Activated naive CD8-positive, alpha-beta T cell treated with anti-CD3 and anti-CD28 coated beads, Interleukin-2, amount 50 U/mL, for 24 hours (primary cell): Measurements from ENCODE around the gene AK6.
"Not testable (repeated sequence)": the region's sequence is repeated elsewhere in the genome, so short reads cannot be mapped to it uniquely, and the experiment has no call there.

Source experiments
- ATAC-seq: fragments of 150-1000 bp; cut with Tn5 transposase; one replicate; pipeline ENCODE4 v1.10.0; 2021
- DNase-seq: peaks from one replicate; pipeline ENCODE4 v3.0.0; 2021
- H3K27ac Mint-ChIP-seq: one replicate; pipeline ENCODE4 v1.8.0; 2021; ENCODE audit warnings: mild to moderate bottlenecking, mixed read lengths
- H3K27me3 Mint-ChIP-seq: one replicate; pipeline ENCODE4 v1.8.0; 2021; ENCODE audit warnings: mixed read lengths
- H3K36me3 Mint-ChIP-seq: one replicate; pipeline ENCODE4 v1.8.0; 2021; ENCODE audit warnings: low read depth, mixed read lengths
- H3K4me1 Mint-ChIP-seq: one replicate; pipeline ENCODE4 v1.8.0; 2021; ENCODE audit warnings: mixed read lengths
- H3K4me3 Mint-ChIP-seq: one replicate; pipeline ENCODE4 v1.8.0; 2021; ENCODE audit warnings: mild to moderate bottlenecking, moderate library complexity, mixed read lengths
- H3K9me3 Mint-ChIP-seq: one replicate; pipeline ENCODE4 v1.8.0; 2021; ENCODE audit warnings: mixed read lengths

The AK6 gene

DNA sequence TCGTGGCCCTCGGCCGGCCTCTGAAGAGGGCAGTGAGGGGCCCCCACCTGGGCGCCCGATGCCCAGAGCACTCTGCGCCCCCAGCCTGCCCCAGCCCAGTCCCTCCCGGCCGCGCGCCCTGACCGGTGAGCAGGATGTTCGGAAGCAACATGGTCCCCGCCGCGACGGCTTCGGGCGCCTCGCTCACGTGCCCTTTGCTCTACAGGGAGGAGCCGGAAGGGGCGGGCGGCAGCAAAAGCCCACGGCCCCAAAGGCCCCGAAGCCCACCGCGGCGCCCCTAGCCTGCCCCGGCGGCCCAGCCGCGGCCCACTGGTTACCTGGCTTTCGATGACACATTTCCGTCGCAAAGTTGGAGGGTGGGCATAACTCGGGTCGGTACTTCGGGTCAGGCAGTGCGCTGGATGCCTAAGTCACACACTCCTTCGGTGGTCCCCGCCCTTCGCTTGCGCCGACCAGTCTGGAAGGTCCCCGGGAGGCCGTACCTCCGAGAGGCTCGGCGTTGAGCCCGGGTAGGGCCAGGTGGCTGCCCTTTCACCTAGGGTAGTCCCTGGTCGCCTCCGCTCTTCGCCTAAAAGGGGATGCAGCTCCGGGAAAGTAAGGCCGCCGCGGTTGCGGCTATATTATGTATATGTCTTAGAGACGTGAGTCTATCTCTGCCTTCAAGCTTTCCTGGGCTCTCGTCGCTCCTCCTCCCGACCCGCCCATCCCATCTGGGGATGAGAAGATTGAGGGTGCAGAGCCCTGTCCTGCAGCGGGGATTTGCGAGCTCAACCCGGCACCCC, at the start of gene AK6, which contains the start of the genes RAD17 and TAF9:
Gene AK6, minus strand, starts transcription at position 181 of the 782 bp plus-strand sequence. Its CDS starts 30 bp downstream, at position 151.
Gene RAD17, plus strand, starts transcription at position 479 of the 782 bp plus-strand sequence. CDS start 2,391 bp downstream, outside the sequence.
Gene TAF9, minus strand, starts transcription at position 181 of the 782 bp plus-strand sequence. CDS start 3,783 bp downstream, outside the sequence.
- H3K27ac Mint-ChIP-seq, result peak within 1 kb of the TSS; percentile 98
- H3K9me3 Mint-ChIP-seq, result no peaks in the 10 kb centered on the region
- H3K4me3 Mint-ChIP-seq, result peak within 1 kb of the TSS; percentile 99
- H3K27me3 Mint-ChIP-seq, result no peaks in the 10 kb centered on the region
- peaks cover 46% of the 10 kb centered on the region for H3K4me1 Mint-ChIP-seq
- DNase-seq (peak; percentile 95), ATAC-seq (peak; percentile 96)
- peaks cover 35% of the 10 kb centered on the region for H3K36me3 Mint-ChIP-seq

DNA sequence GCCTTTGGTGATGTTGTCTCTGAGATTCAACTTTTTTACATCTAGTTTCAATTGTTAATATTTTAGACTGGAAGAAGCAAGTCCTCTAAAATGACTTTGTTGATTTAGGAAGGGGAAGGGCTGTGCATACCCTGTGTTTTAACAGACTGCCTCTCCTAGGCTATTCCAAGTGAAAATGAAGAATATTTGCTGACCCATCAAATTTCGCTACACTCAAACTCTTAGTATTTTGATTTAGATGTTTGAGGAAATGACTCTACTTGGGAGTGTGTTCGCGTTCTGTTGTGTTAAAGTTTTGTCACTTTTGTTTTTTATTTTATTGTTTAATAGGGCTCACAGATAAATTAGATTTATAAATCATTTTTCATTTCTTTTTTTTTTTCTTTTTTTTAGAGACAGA, 49.2 kb upstream of the AK6 start:
- H3K27me3 Mint-ChIP-seq, result no peaks in the 10 kb centered on the region
- no peak overlapping the region for H3K4me3 Mint-ChIP-seq
- ATAC-seq, result no peak
- H3K9me3 Mint-ChIP-seq, result no peaks in the 10 kb centered on the region
- H3K36me3 Mint-ChIP-seq, result peaks cover 17% of the 10 kb centered on the region
- H3K27ac Mint-ChIP-seq, result no peak overlapping the region
- H3K4me1 Mint-ChIP-seq, result peaks cover 5% of the 10 kb centered on the region
- DNase-seq, result no peak

DNA sequence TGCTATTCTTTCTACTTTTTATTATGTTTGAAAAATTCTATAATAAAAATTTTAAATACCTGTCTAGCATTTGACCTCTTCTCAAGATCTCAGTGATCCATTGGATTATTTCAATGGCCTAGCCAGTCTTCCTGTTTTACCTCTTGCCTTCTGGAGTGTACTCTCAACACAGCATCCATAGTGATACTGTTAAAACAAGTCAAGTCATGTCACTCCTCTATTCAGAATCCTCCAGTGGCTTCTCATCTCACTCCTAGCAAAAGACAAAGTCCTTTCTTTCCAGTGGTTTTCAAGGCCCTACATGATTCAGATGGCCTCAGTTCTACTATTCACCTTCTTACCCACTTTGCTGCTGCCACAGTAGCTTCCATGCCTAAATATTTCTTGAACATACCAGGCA, 47.4 kb upstream of the AK6 start:
- H3K4me3 Mint-ChIP-seq, result no peak overlapping the region
- H3K27ac Mint-ChIP-seq, result no peak overlapping the region
- no peaks in the 10 kb centered on the region for H3K27me3 Mint-ChIP-seq
- H3K36me3 Mint-ChIP-seq, result peaks cover 22% of the 10 kb centered on the region
- H3K4me1 Mint-ChIP-seq, result peaks cover 5% of the 10 kb centered on the region
- no peak for ATAC-seq
- DNase-seq, result no peak
- no peaks in the 10 kb centered on the region for H3K9me3 Mint-ChIP-seq

DNA sequence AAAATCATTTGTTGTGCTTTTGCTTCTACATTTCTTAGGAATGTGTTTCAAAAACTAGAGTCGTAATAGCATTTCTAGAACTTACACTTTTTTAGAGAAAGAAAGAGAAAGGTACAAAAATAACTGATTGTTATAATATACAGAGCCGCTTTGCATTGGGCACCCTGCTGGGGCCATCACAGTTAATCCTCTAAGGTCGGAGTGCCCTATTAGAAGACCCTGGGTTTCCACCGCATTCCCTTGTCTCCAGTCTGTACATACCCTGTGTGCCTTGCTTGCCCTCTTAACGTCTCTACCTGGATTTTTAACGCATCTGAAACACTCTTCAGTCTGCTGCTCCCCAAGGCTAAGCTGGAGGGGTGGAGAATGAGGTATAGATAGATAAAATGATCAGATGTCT, 46.9 kb upstream of the AK6 start:
- ATAC-seq (no peak), DNase-seq (no peak)
- no peak overlapping the region for H3K4me3 Mint-ChIP-seq
- peaks cover 5% of the 10 kb centered on the region for H3K4me1 Mint-ChIP-seq
- no peak overlapping the region for H3K27ac Mint-ChIP-seq
- no peaks in the 10 kb centered on the region for H3K9me3 Mint-ChIP-seq
- no peaks in the 10 kb centered on the region for H3K27me3 Mint-ChIP-seq
- peaks cover 26% of the 10 kb centered on the region for H3K36me3 Mint-ChIP-seq

DNA sequence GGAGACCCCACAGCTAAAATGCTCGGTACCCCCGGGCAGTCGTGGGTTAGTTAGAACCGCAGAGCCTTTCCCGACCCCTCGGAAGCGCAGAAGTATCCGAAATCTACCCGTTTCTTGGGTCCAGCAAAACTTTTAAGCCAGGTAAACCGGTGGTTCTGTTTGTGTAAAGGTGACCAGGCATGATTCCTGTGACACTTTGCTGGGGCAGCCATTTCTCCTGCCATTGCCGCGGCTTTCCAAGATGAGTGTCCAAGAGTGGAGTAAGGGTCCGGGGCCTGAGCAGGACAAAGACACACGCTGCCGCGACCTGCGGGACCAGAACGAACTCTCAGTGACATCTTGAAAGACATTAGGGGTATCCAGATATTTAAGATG, 46.3 kb upstream of the AK6 start:
- Mint-ChIP-seq H3K27me3 (no peaks in the 10 kb centered on the region), H3K9me3 (no peaks in the 10 kb centered on the region), H3K27ac (no peak overlapping the region), H3K36me3 (peaks cover 26% of the 10 kb centered on the region), H3K4me1 (peaks cover 5% of the 10 kb centered on the region), H3K4me3 (peak overlapping the region; percentile 22)
- ATAC-seq (no peak), DNase-seq (no peak)

DNA sequence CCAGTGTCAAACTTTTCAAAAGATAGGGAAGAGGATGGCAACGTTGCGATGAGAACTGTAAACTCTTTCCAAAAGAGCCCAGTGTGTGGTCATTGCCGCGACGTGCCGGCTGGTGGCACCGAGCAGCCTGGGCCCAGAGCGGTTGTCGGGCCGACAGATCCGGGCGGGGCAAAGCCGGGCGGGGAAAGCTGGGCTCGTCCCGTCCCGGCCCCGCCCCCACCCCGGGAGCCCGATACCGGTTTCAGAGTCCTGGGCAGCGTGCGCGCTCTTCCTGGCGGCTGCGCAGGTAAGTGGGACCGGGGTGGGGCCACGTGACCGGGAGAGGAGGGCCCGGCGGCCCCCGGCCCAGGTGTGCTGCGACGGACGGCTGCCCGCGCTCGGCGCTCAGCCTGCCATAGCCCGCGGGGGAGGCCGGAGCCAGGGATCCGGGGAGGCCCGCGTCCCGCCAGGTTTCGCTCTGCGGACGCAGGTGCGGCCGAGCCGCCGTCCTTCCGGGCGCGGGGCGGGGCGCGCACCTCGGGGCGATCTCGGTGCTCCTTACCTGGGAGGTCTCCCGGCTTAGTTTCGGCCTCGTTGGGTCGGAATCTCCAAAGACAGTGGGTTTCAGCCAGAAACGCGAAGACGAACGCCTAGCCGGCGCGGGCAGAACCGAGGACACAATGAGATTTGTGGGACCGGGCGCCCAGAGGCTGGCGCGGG, 45.7 kb upstream of the AK6 start, which contains the start of gene MARVELD2:
Gene MARVELD2, plus strand, starts transcription at position 232 of the 699 bp plus-strand sequence. CDS start 4,270 bp downstream, outside the sequence.
- Mint-ChIP-seq H3K36me3 (peaks cover 26% of the 10 kb centered on the region), H3K27ac (no peak within 1 kb of the TSS), H3K9me3 (no peaks in the 10 kb centered on the region), H3K27me3 (no peaks in the 10 kb centered on the region), H3K4me1 (peaks cover 5% of the 10 kb centered on the region), H3K4me3 (peak within 1 kb of the TSS; percentile 45)
- ATAC-seq (peak; percentile 87), DNase-seq (peak; percentile 46)

DNA sequence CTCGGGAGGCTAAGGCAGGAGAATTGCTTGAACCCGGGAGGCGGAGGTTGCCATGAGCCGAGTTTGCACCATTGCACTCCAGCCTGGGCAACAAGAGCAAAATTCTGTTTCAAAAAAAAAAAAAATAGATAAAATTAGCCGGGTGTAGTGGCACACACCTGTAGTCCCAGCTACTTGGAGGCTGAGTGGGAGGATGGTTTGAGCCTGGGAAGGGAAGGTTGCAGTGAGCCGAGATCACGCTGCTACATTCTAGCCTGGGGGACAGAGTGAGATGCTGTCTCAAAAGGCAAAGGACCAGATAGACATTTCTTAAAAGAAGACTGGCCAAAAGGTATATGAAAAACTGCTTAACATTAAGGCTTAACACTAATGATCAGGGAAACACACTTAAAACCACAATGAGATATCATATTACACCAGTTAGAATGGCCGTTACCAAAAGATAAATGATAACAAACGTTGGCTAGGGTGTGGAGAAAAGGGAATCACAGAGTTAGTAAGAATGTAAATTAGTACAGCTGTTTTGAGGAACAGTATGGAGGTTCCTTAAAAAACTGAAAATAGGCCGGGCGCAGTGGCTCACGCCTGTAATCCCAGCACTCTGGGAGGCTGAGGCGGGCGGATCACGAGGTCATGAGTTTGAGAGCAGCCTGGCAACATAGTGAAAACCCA, 35.5 kb upstream of the AK6 start:
- no peak overlapping the region for H3K27ac Mint-ChIP-seq
- no peaks in the 10 kb centered on the region for H3K27me3 Mint-ChIP-seq
- H3K9me3 Mint-ChIP-seq, result no peaks in the 10 kb centered on the region
- no peak overlapping the region for H3K4me3 Mint-ChIP-seq
- no peaks in the 10 kb centered on the region for H3K4me1 Mint-ChIP-seq
- ATAC-seq, result no peak
- DNase-seq, result no peak
- peaks cover 37% of the 10 kb centered on the region for H3K36me3 Mint-ChIP-seq

DNA sequence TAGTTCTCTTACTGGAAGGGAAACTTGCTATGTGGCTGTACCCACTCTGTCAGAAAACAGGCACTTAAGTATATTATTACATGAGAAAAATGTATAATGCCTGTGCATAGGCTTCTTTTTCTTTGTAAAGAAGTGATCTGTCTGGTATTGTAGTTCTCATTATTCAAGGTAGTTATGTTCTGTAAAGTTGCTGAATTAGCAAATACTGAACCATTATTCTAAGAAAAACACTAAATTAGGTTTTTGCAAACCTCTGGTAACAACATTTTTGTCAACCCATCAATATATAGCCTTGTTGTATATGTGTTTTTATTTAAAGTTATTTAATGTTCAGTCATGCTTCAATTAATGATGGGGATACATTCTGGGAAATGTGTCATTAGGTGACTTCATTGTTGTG, 9.1 kb upstream of the AK6 start:
- Mint-ChIP-seq H3K4me1 (no peaks in the 10 kb centered on the region), H3K9me3 (no peaks in the 10 kb centered on the region), H3K4me3 (no peak overlapping the region), H3K36me3 (peaks cover 20% of the 10 kb centered on the region), H3K27ac (no peak overlapping the region), H3K27me3 (no peaks in the 10 kb centered on the region)
- no peak for DNase-seq
- no peak for ATAC-seq

DNA sequence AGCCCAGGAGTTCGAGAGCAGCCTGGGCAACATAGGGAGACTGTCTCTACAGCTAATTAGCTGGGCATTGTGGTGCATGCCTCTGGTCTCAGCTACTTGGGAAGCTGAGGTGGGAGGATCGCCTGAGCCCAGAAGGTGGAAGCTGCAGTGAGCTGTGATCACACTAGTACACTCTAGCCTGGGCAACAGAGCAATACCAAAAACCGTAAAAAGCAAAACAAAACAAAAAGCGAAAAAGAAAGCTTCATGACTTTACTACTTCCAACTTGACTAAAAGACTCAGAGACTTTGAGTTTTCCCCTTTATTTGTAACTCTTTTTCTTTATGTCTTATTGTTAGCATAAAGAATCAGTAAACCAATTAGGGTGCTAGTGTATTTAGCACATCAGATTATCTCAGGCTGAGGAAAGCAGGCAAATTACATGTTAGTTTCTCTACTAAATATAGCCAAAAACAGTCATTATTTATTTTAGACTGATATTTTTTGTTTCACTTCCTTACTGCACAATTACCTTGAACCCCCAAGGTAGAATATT, 5.7 kb upstream of the AK6 start:
- no peak overlapping the region for H3K4me3 Mint-ChIP-seq
- no peak overlapping the region for H3K27ac Mint-ChIP-seq
- H3K4me1 Mint-ChIP-seq, result peaks cover 14% of the 10 kb centered on the region
- ATAC-seq (no peak), DNase-seq (no peak)
- no peaks in the 10 kb centered on the region for H3K27me3 Mint-ChIP-seq
- peaks cover 11% of the 10 kb centered on the region for H3K36me3 Mint-ChIP-seq
- H3K9me3 Mint-ChIP-seq, result no peaks in the 10 kb centered on the region

DNA sequence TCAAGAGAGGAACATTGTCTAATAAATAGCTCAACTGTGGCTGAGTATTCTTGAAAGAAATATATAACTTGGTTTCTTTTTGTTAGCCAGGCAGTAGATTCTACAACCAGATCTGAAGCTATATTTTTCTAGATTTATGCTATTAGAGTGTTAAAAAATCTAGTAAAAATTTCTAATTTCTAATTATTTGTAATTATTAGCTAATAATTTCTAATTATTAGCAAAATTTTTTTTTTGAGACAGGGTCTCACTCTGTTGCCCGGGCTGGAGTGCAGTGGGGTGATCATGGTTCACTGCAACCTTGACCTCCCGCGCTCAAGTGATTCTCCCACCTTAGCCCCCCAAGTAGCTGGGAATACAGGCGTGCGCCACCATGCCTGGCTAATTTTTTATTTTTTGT, 3.1 kb upstream of the AK6 start:
- no peaks in the 10 kb centered on the region for H3K9me3 Mint-ChIP-seq
- no peak overlapping the region for H3K4me3 Mint-ChIP-seq
- H3K27ac Mint-ChIP-seq, result no peak overlapping the region
- peaks cover 27% of the 10 kb centered on the region for H3K4me1 Mint-ChIP-seq
- DNase-seq (no peak), ATAC-seq (no peak)
- no peaks in the 10 kb centered on the region for H3K27me3 Mint-ChIP-seq
- peaks cover 23% of the 10 kb centered on the region for H3K36me3 Mint-ChIP-seq

DNA sequence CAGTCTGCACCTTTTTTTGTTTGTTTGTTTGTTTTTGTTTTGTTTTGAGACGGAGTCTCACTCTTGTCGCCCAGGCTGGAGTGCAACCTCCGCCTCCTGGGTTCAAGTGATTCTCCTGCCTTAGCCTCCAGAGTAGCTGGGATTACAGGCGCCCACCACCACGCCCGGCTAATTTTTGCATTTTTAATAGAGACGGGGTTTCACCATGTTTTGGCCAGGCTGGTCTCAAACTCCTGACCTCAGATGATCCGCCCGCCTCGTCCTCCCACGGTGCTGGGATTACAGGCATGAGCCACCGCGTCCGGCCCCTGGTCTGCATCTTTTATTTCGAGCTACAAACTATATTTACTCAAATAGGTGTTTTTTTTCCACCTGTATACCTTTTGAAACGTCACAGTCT, 1.0 kb upstream of the AK6 start:
- ATAC-seq, H3K9me3 Mint-ChIP-seq, H3K27me3 Mint-ChIP-seq: not testable (repeated sequence)
- Mint-ChIP-seq H3K4me1 (peaks cover 39% of the 10 kb centered on the region), H3K4me3 (peak overlapping the region; percentile 99), H3K27ac (peak overlapping the region; percentile 95), H3K36me3 (peaks cover 31% of the 10 kb centered on the region)
- peak; percentile 28 for DNase-seq

DNA sequence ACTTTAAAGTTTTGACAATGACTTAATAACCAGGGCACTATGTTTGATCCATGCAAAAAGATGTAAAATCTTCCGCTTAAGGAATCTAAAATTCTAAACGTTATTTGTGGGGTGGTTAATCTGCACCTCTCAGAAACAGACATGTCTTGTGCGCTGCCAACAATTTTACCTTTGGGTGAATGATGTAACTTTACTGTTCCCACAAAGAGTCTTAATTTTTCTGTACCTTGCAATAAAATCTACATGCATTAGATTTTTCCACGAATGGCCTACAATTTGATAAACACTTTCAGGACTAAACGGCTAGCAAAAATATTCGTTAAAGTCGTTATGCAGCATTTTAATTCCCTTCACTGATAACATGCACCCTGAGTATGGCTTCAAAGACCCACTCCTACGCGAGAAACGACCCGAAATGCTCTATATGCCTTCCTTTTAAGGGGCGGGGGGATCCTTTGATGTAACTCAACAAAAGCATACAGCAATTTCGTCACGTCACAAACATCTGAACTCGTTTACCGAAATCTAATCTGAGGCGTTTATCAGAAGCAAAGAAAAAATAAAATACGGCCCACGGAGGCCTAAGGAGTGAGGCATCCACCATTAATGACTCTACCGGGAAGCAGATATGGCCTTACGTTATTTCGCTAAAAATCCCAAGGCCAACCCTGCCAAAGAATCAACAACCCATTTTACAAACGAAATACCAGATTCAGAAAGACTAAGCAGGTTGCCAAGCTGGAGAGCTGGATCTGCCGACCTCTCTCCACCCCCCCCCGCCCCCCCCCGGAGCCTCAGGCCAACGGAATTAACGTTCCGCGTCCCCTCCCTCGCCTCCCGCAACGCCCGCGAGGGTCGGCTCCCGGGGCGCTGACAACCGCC, 621 bp downstream of the AK6 start:
- H3K4me1 Mint-ChIP-seq, result peaks cover 46% of the 10 kb centered on the region
- DNase-seq (peak; percentile 19), ATAC-seq (no peak)
- peaks cover 40% of the 10 kb centered on the region for H3K36me3 Mint-ChIP-seq
- H3K9me3 Mint-ChIP-seq, result no peaks in the 10 kb centered on the region
- H3K27ac Mint-ChIP-seq, result peak overlapping the region; percentile 98
- peak overlapping the region; percentile 99 for H3K4me3 Mint-ChIP-seq
- no peaks in the 10 kb centered on the region for H3K27me3 Mint-ChIP-seq

DNA sequence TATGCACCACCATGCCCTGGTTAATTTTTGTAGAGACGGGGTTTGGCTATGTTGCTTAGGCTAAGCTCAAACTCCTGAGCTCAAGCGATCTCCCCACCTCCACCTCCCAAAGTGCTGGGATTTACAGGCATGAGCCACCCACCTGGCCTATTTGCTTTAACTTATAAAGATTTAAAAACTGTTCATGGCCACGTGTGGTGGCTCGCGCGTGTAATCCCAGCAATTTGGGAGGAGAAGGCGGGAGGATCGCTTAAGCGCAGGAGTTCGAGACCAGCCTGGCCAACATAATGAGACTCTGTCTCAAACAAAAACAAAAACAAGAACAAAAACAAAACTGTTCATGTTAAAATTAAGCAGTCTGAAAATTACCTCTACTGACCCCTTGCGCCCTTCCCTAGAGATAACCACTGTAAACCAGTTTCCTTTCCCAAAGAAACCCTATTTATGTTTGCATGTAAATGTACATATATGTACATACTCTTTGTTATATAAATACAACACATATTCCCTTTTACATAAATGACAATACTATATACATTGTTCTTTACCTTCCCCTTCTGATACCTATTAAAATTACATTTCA, 1.5 kb downstream of the AK6 start:
- Mint-ChIP-seq H3K27ac (peak overlapping the region; percentile 98), H3K4me3 (peak overlapping the region; percentile 99), H3K27me3 (no peaks in the 10 kb centered on the region), H3K9me3 (no peaks in the 10 kb centered on the region), H3K36me3 (peaks cover 46% of the 10 kb centered on the region), H3K4me1 (peaks cover 46% of the 10 kb centered on the region)
- no peak for DNase-seq
- ATAC-seq, result no peak
